Measurements from ENCODE around the gene ZNF573. TPM values are rescaled to one million over a fixed set of nuclear protein-coding genes. Genes with fewer than 3 reads are reported as not detected.

ZNF573 gene
- total RNA-seq, 2 experiments from 2014 or later, result 13.9 to 14.0 TPM

GRCh38 chr19:37725181-37725580 lies 54.2 kb downstream of the ZNF573 start:
- POLR2A ChIA-PET, result no interaction called here
- Mint-ChIP-seq H3K4me1 (no peaks in the 10 kb centered on the region), H3K27me3 (no peaks in the 10 kb centered on the region), H3K36me3 (peaks cover 5% of the 10 kb centered on the region), H3K4me3 (no peak overlapping the region), H3K9me3 (peaks cover 16% of the 10 kb centered on the region), H3K27ac (no peak overlapping the region)
- DNase-seq, result no peak
- no peak for ATAC-seq (ENCODE audit: low read depth)

- Mint-ChIP-seq H3K4me3 (peak overlapping the region; percentile 91), H3K27ac (peak overlapping the region; percentile 82), H3K27me3 (no peaks in the 10 kb centered on the region), H3K9me3 (peaks cover 14% of the 10 kb centered on the region), H3K36me3 (peaks cover 21% of the 10 kb centered on the region), H3K4me1 (peaks cover 11% of the 10 kb centered on the region)
- DNase-seq, result no peak
- ATAC-seq (ENCODE audit: low read depth), result no peak
- POLR2A ChIA-PET, result interaction anchor here (0.6 to 1.6 kb wide), 3 partner anchors 28 to 349 kb away, joined by 3 to 9 read pairs (median 4); partner anchors contain the start of genes ZNF527 and ZNF573
Observed at GRCh38 chr19:37719927-37720265, 59.5 kb downstream of the ZNF573 start.

DNA sequence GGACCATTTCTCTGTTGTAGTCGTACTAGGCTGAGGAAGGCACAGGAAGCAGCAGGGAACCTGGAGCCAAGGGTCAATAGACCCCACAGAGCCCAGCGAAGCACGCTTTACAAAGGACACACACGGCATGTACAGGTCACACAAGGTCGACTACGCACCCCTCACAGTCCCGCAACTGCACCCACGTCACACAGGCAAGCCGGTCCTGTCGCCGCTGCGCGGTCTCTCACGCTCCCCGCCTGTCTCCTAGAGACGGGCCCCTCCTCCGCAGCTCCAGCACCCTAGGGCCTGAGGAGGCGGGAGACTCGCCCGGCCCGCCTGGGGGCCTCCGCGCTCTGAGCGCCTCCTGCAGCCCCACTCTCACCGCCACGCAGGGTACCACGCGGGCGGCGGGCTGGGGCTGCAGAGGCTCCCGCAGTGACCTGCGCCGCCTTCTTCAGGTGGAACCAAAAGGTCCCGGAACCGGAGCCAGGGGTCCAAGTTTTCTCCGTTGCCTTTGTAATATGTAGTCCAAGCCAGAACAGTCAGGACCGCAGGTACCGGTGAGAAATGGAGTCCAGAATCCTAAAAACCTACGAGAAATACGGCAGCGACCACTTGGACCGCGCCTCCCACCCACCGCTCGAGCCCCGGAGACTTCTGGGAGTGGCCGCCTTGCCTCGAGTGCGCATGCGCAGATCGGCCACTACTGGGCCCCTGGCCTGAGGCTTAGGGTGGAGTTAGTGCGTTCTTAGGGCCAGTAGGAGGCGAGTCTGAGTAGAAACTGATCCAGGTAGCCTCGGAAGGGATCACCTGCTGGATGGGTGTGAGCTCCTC lies 60.1 kb downstream of the ZNF573 start, which contains the start of gene ZNF607:
ZNF607 (minus strand) TSS at position 651 of the 816 bp plus-strand sequence. CDS start 8,143 bp downstream, outside the sequence.
- H3K9me3 Mint-ChIP-seq, result peaks cover 14% of the 10 kb centered on the region
- DNase-seq, result peak; percentile 91
- peaks cover 11% of the 10 kb centered on the region for H3K4me1 Mint-ChIP-seq
- peaks cover 26% of the 10 kb centered on the region for H3K36me3 Mint-ChIP-seq
- ATAC-seq (ENCODE audit: low read depth), result peak; percentile 93
- H3K4me3 Mint-ChIP-seq, result peak within 1 kb of the TSS; percentile 91
- no peaks in the 10 kb centered on the region for H3K27me3 Mint-ChIP-seq
- H3K27ac Mint-ChIP-seq, result peak within 1 kb of the TSS; percentile 82
- POLR2A ChIA-PET, result interaction anchor here (0.6 to 1.6 kb wide), 3 partner anchors 27 to 349 kb away, joined by 3 to 9 read pairs (median 4); partner anchors contain the start of genes ZNF527 and ZNF573

GRCh38 chr19:37718304-37718703 lies 61.1 kb downstream of the ZNF573 start:
- POLR2A ChIA-PET, result no interaction called here
- H3K27ac Mint-ChIP-seq, result peak overlapping the region; percentile 47
- peaks cover 12% of the 10 kb centered on the region for H3K9me3 Mint-ChIP-seq
- ATAC-seq (ENCODE audit: low read depth), result no peak
- peaks cover 11% of the 10 kb centered on the region for H3K4me1 Mint-ChIP-seq
- DNase-seq, result no peak
- peak overlapping the region; percentile 91 for H3K4me3 Mint-ChIP-seq
- H3K36me3 Mint-ChIP-seq, result peaks cover 33% of the 10 kb centered on the region
- no peaks in the 10 kb centered on the region for H3K27me3 Mint-ChIP-seq

- Mint-ChIP-seq H3K9me3 (peaks cover 15% of the 10 kb centered on the region), H3K4me3 (no peak overlapping the region), H3K27me3 (no peaks in the 10 kb centered on the region), H3K4me1 (peaks cover 11% of the 10 kb centered on the region), H3K36me3 (peaks cover 49% of the 10 kb centered on the region), H3K27ac (no peak overlapping the region)
- ATAC-seq (ENCODE audit: low read depth) (no peak), DNase-seq (no peak)
- POLR2A ChIA-PET, result no interaction called here
Observed at GRCh38 chr19:37716140-37716539, 63.2 kb downstream of the ZNF573 start.

- no peak overlapping the region for H3K27ac Mint-ChIP-seq
- H3K4me3 Mint-ChIP-seq, result no peak overlapping the region
- H3K4me1 Mint-ChIP-seq, result peaks cover 2% of the 10 kb centered on the region
- H3K36me3 Mint-ChIP-seq, result peaks cover 79% of the 10 kb centered on the region
- peaks cover 22% of the 10 kb centered on the region for H3K9me3 Mint-ChIP-seq
- POLR2A ChIA-PET, result no interaction called here
- DNase-seq (no peak), ATAC-seq (ENCODE audit: low read depth) (no peak)
- H3K27me3 Mint-ChIP-seq, result no peaks in the 10 kb centered on the region
Observed at GRCh38 chr19:37706052-37706605, 73.3 kb downstream of the ZNF573 start.

DNA sequence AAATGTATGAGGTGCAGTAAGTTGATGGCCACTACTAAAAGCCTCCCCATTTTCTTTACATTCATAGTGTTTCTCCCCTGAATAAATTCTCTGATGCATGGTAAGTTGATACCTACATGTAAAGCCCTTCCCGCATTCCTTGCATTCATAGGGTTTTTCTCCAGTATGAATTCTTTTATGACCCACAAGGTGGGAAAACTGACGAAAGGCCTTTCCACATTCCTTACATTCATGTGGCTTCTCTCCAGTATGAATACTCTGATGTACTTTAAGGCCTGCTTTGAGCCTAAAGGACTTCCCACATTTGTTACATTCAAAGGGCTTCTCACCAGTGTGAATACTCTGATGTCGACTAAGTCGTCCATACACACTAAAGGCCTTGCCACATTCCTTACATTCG lies 80.3 kb downstream of the ZNF573 start:
- Mint-ChIP-seq H3K9me3 (peaks cover 29% of the 10 kb centered on the region), H3K4me1 (no peaks in the 10 kb centered on the region), H3K4me3 (no peak overlapping the region), H3K36me3 (peaks cover 61% of the 10 kb centered on the region), H3K27me3 (no peaks in the 10 kb centered on the region), H3K27ac (no peak overlapping the region)
- POLR2A ChIA-PET, result no interaction called here
- DNase-seq (no peak), ATAC-seq (ENCODE audit: low read depth) (no peak)

- H3K4me1 Mint-ChIP-seq, result no peaks in the 10 kb centered on the region
- ATAC-seq (ENCODE audit: low read depth) (no peak), DNase-seq (no peak)
- peaks cover 32% of the 10 kb centered on the region for H3K9me3 Mint-ChIP-seq
- H3K36me3 Mint-ChIP-seq, result peaks cover 56% of the 10 kb centered on the region
- POLR2A ChIA-PET, result no interaction called here
- H3K4me3 Mint-ChIP-seq, result no peak overlapping the region
- no peak overlapping the region for H3K27ac Mint-ChIP-seq
- no peaks in the 10 kb centered on the region for H3K27me3 Mint-ChIP-seq
Observed at GRCh38 chr19:37698216-37698615, 81.2 kb downstream of the ZNF573 start.

DNA sequence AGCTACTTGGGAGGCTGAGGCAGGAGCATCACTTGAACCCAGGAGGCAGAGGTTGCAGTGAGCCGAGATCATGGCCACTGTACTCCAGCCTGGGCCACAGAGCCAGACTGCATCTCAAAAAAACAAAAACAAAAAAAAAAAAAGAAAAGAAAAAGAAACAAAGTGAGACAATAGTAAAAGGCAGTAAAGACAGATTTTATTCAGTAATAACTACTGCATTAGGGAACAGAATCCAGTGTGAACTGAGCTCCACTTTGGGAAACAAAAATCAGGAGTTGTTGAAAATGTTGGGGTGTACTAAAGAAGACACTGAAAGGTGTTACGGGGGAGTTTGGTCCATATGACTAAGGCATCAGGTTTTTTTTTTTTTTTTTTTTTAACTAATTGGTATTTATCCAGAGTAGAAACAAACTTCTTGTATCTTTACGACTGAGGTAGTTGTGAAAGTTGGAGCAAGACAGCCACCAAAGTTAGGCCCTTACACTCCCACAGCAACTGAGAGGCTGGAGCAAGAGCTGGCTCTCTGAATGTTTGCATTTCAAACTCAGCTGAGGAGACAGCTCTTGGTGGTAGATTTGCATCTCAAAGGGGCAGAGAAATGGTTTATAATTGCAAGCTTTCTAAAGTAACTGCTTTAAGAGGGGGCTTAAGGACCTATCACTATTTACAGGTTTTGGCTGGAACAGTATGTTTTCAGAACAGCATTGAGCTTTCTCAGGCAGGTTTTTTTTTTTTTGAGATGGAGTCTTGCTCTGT lies 84.1 kb downstream of the ZNF573 start:
- ATAC-seq (ENCODE audit: low read depth) (no peak), DNase-seq (no peak)
- POLR2A ChIA-PET, result interaction anchor here (0.7 kb wide), 1 partner anchor 966 kb away, joined by 4 read pairs; no protein-coding TSS in a partner anchor
- Mint-ChIP-seq H3K27ac (no peak overlapping the region), H3K4me1 (peaks cover 7% of the 10 kb centered on the region), H3K36me3 (peaks cover 36% of the 10 kb centered on the region), H3K9me3 (peaks cover 26% of the 10 kb centered on the region), H3K27me3 (no peaks in the 10 kb centered on the region), H3K4me3 (no peak overlapping the region)

DNA sequence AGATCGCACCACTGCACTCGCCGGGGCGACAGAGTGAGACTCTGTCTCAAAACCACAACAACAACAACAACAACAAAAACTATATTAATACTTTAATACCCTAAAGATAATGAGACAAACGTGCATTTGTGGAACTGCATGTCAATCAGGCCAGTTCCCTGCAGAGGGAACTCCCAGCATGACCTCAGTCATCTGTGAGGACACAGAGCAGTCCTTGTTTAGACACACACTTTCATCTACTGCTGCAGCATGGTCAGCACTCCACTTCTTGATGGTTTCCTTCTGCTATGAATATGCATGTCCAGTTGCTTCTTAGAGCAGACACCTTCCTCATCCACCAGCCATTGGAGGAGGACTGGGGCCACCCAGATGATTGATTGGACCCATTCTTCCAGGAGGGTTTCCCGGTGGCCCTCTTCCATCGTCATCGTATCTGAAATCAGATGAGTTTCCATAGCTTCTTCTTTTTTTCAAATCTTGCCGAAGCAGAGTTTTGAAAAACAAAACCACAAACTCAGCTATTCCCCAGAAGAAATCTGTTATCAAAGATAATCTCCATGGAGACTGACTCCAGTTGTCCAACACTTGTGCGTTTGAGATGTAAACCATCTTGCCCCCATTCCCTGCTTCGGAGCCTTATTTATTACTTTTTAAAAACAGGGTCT lies 86.3 kb downstream of the ZNF573 start:
- ATAC-seq (ENCODE audit: low read depth), result no peak
- no peaks in the 10 kb centered on the region for H3K27me3 Mint-ChIP-seq
- peaks cover 16% of the 10 kb centered on the region for H3K9me3 Mint-ChIP-seq
- no peak overlapping the region for H3K4me3 Mint-ChIP-seq
- H3K36me3 Mint-ChIP-seq, result peaks cover 16% of the 10 kb centered on the region
- H3K27ac Mint-ChIP-seq, result no peak overlapping the region
- POLR2A ChIA-PET, result interaction anchor here (1.1 to 1.2 kb wide), 2 partner anchors 87 to 98 kb away, joined by 3 to 7 read pairs; partner anchors contain the start of genes ZNF540, ZNF571 and ZNF573
- DNase-seq, result no peak
- H3K4me1 Mint-ChIP-seq, result peaks cover 7% of the 10 kb centered on the region

- Mint-ChIP-seq H3K9me3 (peaks cover 14% of the 10 kb centered on the region), H3K27ac (peak overlapping the region; percentile 92), H3K36me3 (peaks cover 7% of the 10 kb centered on the region), H3K27me3 (no peaks in the 10 kb centered on the region), H3K4me1 (peaks cover 7% of the 10 kb centered on the region), H3K4me3 (peak overlapping the region; percentile 84)
- POLR2A ChIA-PET, result interaction anchor here (0.8 to 1.2 kb wide), 4 partner anchors 28 to 97 kb away, joined by 3 to 7 read pairs (median 4); partner anchors contain the start of genes ZNF540, ZNF571, ZNF573 and ZNF607
- peak; percentile 95 for ATAC-seq (ENCODE audit: low read depth)
- DNase-seq, result peak; percentile 84
Observed at GRCh38 chr19:37691881-37692504, 87.4 kb downstream of the ZNF573 start.
